ENCODE results near the gene FBXO41.

Gene FBXO41

GRCh38 chr2:73262108-73262651, 22.1 kb downstream of the FBXO41 start:
- TF ChIP-seq REST (IDR thresholded peaks at IDR 0.05; ENCODE audit: insufficient read depth in 1 of 2, low read depth in 2 of 2, low read length in 2 of 2) (no peak), POLR2AphosphoS5 (IDR thresholded peaks at IDR 0.05; ENCODE audit: low read depth, low read length) (no peak), TAF1 (IDR thresholded peaks at IDR 0.05; ENCODE audit: borderline replicate concordance, insufficient read depth, low read length) (no peak), SIN3A (IDR thresholded peaks at IDR 0.05; ENCODE audit: borderline replicate concordance, insufficient read depth, low read length) (no peak), FOXP2 (optimal IDR thresholded peaks at IDR 0.05; ENCODE audit: borderline replicate concordance, extremely low read depth, extremely low read length, insufficient read depth) (no peak)

- no peak for TF ChIP-seq SIN3A (IDR thresholded peaks at IDR 0.05; ENCODE audit: borderline replicate concordance, insufficient read depth, low read length)
- no peak for TF ChIP-seq POLR2AphosphoS5 (IDR thresholded peaks at IDR 0.05; ENCODE audit: low read depth, low read length)
- no peak for TF ChIP-seq TAF1 (IDR thresholded peaks at IDR 0.05; ENCODE audit: borderline replicate concordance, insufficient read depth, low read length)
- no peak for TF ChIP-seq REST (IDR thresholded peaks at IDR 0.05; ENCODE audit: insufficient read depth in 1 of 2, low read depth in 2 of 2, low read length in 2 of 2)
- TF ChIP-seq FOXP2 (optimal IDR thresholded peaks at IDR 0.05; ENCODE audit: borderline replicate concordance, extremely low read depth, extremely low read length, insufficient read depth) = no peak
These were observed 23.8 kb downstream of the FBXO41 start for GRCh38 chr2:73260338-73260984.

GRCh38 chr2:73259704-73260337, 24.5 kb downstream of the FBXO41 start:
- TF ChIP-seq REST (IDR thresholded peaks at IDR 0.05; ENCODE audit: insufficient read depth in 1 of 2, low read depth in 2 of 2, low read length in 2 of 2) (no peak), SIN3A (IDR thresholded peaks at IDR 0.05; ENCODE audit: borderline replicate concordance, insufficient read depth, low read length) (no peak), TAF1 (IDR thresholded peaks at IDR 0.05; ENCODE audit: borderline replicate concordance, insufficient read depth, low read length) (no peak), POLR2AphosphoS5 (IDR thresholded peaks at IDR 0.05; ENCODE audit: low read depth, low read length) (no peak), FOXP2 (optimal IDR thresholded peaks at IDR 0.05; ENCODE audit: borderline replicate concordance, extremely low read depth, extremely low read length, insufficient read depth) (no peak)

GRCh38 chr2:73259276-73259675, 25.0 kb downstream of the FBXO41 start:
- TF ChIP-seq TAF1 (IDR thresholded peaks at IDR 0.05; ENCODE audit: borderline replicate concordance, insufficient read depth, low read length) (no peak), FOXP2 (optimal IDR thresholded peaks at IDR 0.05; ENCODE audit: borderline replicate concordance, extremely low read depth, extremely low read length, insufficient read depth) (no peak), REST (IDR thresholded peaks at IDR 0.05; ENCODE audit: insufficient read depth in 1 of 2, low read depth in 2 of 2, low read length in 2 of 2) (no peak), SIN3A (IDR thresholded peaks at IDR 0.05; ENCODE audit: borderline replicate concordance, insufficient read depth, low read length) (no peak), POLR2AphosphoS5 (IDR thresholded peaks at IDR 0.05; ENCODE audit: low read depth, low read length) (no peak)
